ENCODE data around the gene TMF1. TPM values are rescaled to one million over a fixed set of nuclear protein-coding genes. Genes with fewer than 3 reads are reported as not detected.

The TMF1 gene
- total RNA-seq, 1 experiment from 2014 or later, result 8.9 TPM

- Histone ChIP-seq H3K27me3 (ENCODE audit: control insufficient read depth, insufficient read depth, low read length) (no peaks in the 10 kb centered on the region), H3K36me3 (replicated peaks; ENCODE audit: control insufficient read depth, insufficient read depth, low read length) (peaks cover 4% of the 10 kb centered on the region), H3K4me3 (ENCODE audit: insufficient read depth, low read depth, low read length) (no peak overlapping the region)
- no peak for DNase-seq
These were observed 40.9 kb downstream of the TMF1 start for GRCh38 chr3:69011096-69011730.

GRCh38 chr3:69009559-69010410 is 42.3 kb downstream of the TMF1 start:
- H3K36me3 ChIP-seq (replicated peaks; ENCODE audit: control insufficient read depth, insufficient read depth, low read length), result peaks cover 6% of the 10 kb centered on the region

GRCh38 chr3:69008980-69009379 is 43.2 kb downstream of the TMF1 start:
- Histone ChIP-seq H3K27me3 (ENCODE audit: control insufficient read depth, insufficient read depth, low read length) (no peaks in the 10 kb centered on the region), H3K36me3 (replicated peaks; ENCODE audit: control insufficient read depth, insufficient read depth, low read length) (peaks cover 6% of the 10 kb centered on the region), H3K4me3 (ENCODE audit: insufficient read depth, low read depth, low read length) (no peak overlapping the region)
- peak; percentile 19 for DNase-seq

More at GRCh38 chr3:69009559-69010410, 42.3 kb downstream of the TMF1 start:
- DNase-seq, result peak; percentile 68
- no peak overlapping the region for H3K4me3 ChIP-seq (ENCODE audit: insufficient read depth, low read depth, low read length)
- H3K27me3 ChIP-seq (ENCODE audit: control insufficient read depth, insufficient read depth, low read length), result no peaks in the 10 kb centered on the region

- Histone ChIP-seq H3K27me3 (ENCODE audit: control insufficient read depth, insufficient read depth, low read length) (no peaks in the 10 kb centered on the region), H3K4me3 (ENCODE audit: insufficient read depth, low read depth, low read length) (no peak overlapping the region), H3K36me3 (replicated peaks; ENCODE audit: control insufficient read depth, insufficient read depth, low read length) (peaks cover 9% of the 10 kb centered on the region)
- DNase-seq, result no peak
These were observed 46.2 kb downstream of the TMF1 start for GRCh38 chr3:69005791-69006482.

- no peaks in the 10 kb centered on the region for H3K27me3 ChIP-seq (ENCODE audit: control insufficient read depth, insufficient read depth, low read length)
- no peak for DNase-seq
- H3K4me3 ChIP-seq (ENCODE audit: insufficient read depth, low read depth, low read length), result no peak overlapping the region
- peaks cover 9% of the 10 kb centered on the region for H3K36me3 ChIP-seq (replicated peaks; ENCODE audit: control insufficient read depth, insufficient read depth, low read length)
These were observed 46.9 kb downstream of the TMF1 start for GRCh38 chr3:69005071-69005790.

GRCh38 chr3:69004138-69004537 is 48.0 kb downstream of the TMF1 start:
- Histone ChIP-seq H3K4me3 (ENCODE audit: insufficient read depth, low read depth, low read length) (no peak overlapping the region), H3K36me3 (replicated peaks; ENCODE audit: control insufficient read depth, insufficient read depth, low read length) (peaks cover 9% of the 10 kb centered on the region), H3K27me3 (ENCODE audit: control insufficient read depth, insufficient read depth, low read length) (no peaks in the 10 kb centered on the region)
- no peak for DNase-seq

GRCh38 chr3:68999605-69000004 is 52.5 kb downstream of the TMF1 start:
- no peaks in the 10 kb centered on the region for H3K27me3 ChIP-seq (ENCODE audit: control insufficient read depth, insufficient read depth, low read length)
- no peak for DNase-seq
- no peak overlapping the region for H3K4me3 ChIP-seq (ENCODE audit: insufficient read depth, low read depth, low read length)
- peaks cover 12% of the 10 kb centered on the region for H3K36me3 ChIP-seq (replicated peaks; ENCODE audit: control insufficient read depth, insufficient read depth, low read length)

- H3K36me3 ChIP-seq (replicated peaks; ENCODE audit: control insufficient read depth, insufficient read depth, low read length), result peaks cover 12% of the 10 kb centered on the region
- DNase-seq, result no peak
- H3K4me3 ChIP-seq (ENCODE audit: insufficient read depth, low read depth, low read length), result no peak overlapping the region
- no peaks in the 10 kb centered on the region for H3K27me3 ChIP-seq (ENCODE audit: control insufficient read depth, insufficient read depth, low read length)
These were observed 53.0 kb downstream of the TMF1 start for GRCh38 chr3:68999158-68999557.

- peaks cover 12% of the 10 kb centered on the region for H3K36me3 ChIP-seq (replicated peaks; ENCODE audit: control insufficient read depth, insufficient read depth, low read length)
- no peak for DNase-seq
- H3K27me3 ChIP-seq (ENCODE audit: control insufficient read depth, insufficient read depth, low read length), result no peaks in the 10 kb centered on the region
- H3K4me3 ChIP-seq (ENCODE audit: insufficient read depth, low read depth, low read length), result no peak overlapping the region
These were observed 54.2 kb downstream of the TMF1 start for GRCh38 chr3:68997887-68998286.

- DNase-seq, result no peak
These were observed 55.7 kb downstream of the TMF1 start for GRCh38 chr3:68996356-68996995.

GRCh38 chr3:68988740-68989139 is 63.4 kb downstream of the TMF1 start:
- DNase-seq, result no peak
- Histone ChIP-seq H3K4me3 (ENCODE audit: insufficient read depth, low read depth, low read length) (no peak overlapping the region), H3K27me3 (ENCODE audit: control insufficient read depth, insufficient read depth, low read length) (no peaks in the 10 kb centered on the region), H3K36me3 (replicated peaks; ENCODE audit: control insufficient read depth, insufficient read depth, low read length) (peaks cover 9% of the 10 kb centered on the region)

More at GRCh38 chr3:68996356-68996995, 55.7 kb downstream of the TMF1 start:
- Histone ChIP-seq H3K4me3 (ENCODE audit: insufficient read depth, low read depth, low read length) (no peak overlapping the region), H3K27me3 (ENCODE audit: control insufficient read depth, insufficient read depth, low read length) (no peaks in the 10 kb centered on the region), H3K36me3 (replicated peaks; ENCODE audit: control insufficient read depth, insufficient read depth, low read length) (peaks cover 11% of the 10 kb centered on the region)

GRCh38 chr3:68987322-68987721 is 64.8 kb downstream of the TMF1 start:
- Histone ChIP-seq H3K4me3 (ENCODE audit: insufficient read depth, low read depth, low read length) (no peak overlapping the region), H3K36me3 (replicated peaks; ENCODE audit: control insufficient read depth, insufficient read depth, low read length) (peaks cover 9% of the 10 kb centered on the region), H3K27me3 (ENCODE audit: control insufficient read depth, insufficient read depth, low read length) (no peaks in the 10 kb centered on the region)
- no peak for DNase-seq

- Histone ChIP-seq H3K4me3 (ENCODE audit: insufficient read depth, low read depth, low read length) (no peak overlapping the region), H3K36me3 (replicated peaks; ENCODE audit: control insufficient read depth, insufficient read depth, low read length) (peaks cover 9% of the 10 kb centered on the region), H3K27me3 (ENCODE audit: control insufficient read depth, insufficient read depth, low read length) (no peaks in the 10 kb centered on the region)
- DNase-seq, result no peak
These were observed 65.5 kb downstream of the TMF1 start for GRCh38 chr3:68986496-68987208.

Data from H7 (cell line).